Cerebellar cortex (tissue), 1 donor: ENCODE measurements around the gene HSD17B10.
"Not testable (repeated sequence)": the region's sequence is repeated elsewhere in the genome, so short reads cannot be mapped to it uniquely, and the experiment has no call there.

Source experiments
- DNase-seq: peaks from one replicate; pipeline ENCODE4 v3.0.0-alpha.2; 2015; ENCODE audit warnings: low spot score

The HSD17B10 gene

GRCh38 chrX:53437206-53437605 is 3.0 kb upstream of the HSD17B10 start:
- no peak for DNase-seq

- peak; percentile 79 for DNase-seq
These were observed 1.8 kb upstream of the HSD17B10 start for GRCh38 chrX:53435997-53436396.

- no peak for DNase-seq
These were observed 3.9 kb downstream of the HSD17B10 start for GRCh38 chrX:53430231-53430630.

- DNase-seq: no peak
These were observed 4.4 kb downstream of the HSD17B10 start for GRCh38 chrX:53429755-53430154.

- no peak for DNase-seq
These were observed 11.3 kb downstream of the HSD17B10 start, which contains the start of gene RIBC1 for GRCh38 chrX:53422861-53423306. RIBC1 (plus strand) TSS chrX:53422873; CDS start chrX:53426277, 3,404 bp downstream.

- DNase-seq: peak; percentile 96
These were observed 11.9 kb downstream of the HSD17B10 start, which contains the start of gene SMC1A for GRCh38 chrX:53422086-53422860. SMC1A (minus strand) TSS chrX:53422654; CDS start chrX:53422600, 54 bp downstream.

- no peak for DNase-seq
These were observed 12.4 kb downstream of the HSD17B10 start for GRCh38 chrX:53421772-53422085.

- no peak for DNase-seq
These were observed 13.0 kb downstream of the HSD17B10 start for GRCh38 chrX:53421125-53421524.

GRCh38 chrX:53420351-53420750 is 13.8 kb downstream of the HSD17B10 start:
- DNase-seq: not testable (repeated sequence)

GRCh38 chrX:53412446-53412845 is 21.7 kb downstream of the HSD17B10 start:
- no peak for DNase-seq

GRCh38 chrX:53403535-53403934 is 30.6 kb downstream of the HSD17B10 start:
- no peak for DNase-seq

- no peak for DNase-seq
These were observed 36.0 kb downstream of the HSD17B10 start for GRCh38 chrX:53398216-53398615.

GRCh38 chrX:53395605-53396298 is 38.4 kb downstream of the HSD17B10 start:
- no peak for DNase-seq

- DNase-seq: peak; percentile 76
These were observed 50.6 kb downstream of the HSD17B10 start for GRCh38 chrX:53383376-53384076.
